HEK293 (cell line): ENCODE results near the gene THSD7A.

ENCODE experiments used
- ZNF121 ChIP-seq: fragments of 450-650 bp; formaldehyde crosslinking; IDR thresholded peaks from 2 replicates; pipeline ENCODE4 v1.5.1; 2016; ENCODE audit warnings: missing biosample characterization, missing genetic modification characterization
- ZNF514 ChIP-seq: fragments of 450-650 bp; formaldehyde crosslinking; IDR thresholded peaks from 2 replicates; pipeline ENCODE4 v1.5.1; 2016; ENCODE audit warnings: missing biosample characterization, missing genetic modification characterization
- ZSCAN16 ChIP-seq: fragments of 450-650 bp; formaldehyde crosslinking; IDR thresholded peaks from 2 replicates; pipeline ENCODE4 v1.5.1; 2016; ENCODE audit warnings: missing biosample characterization, missing genetic modification characterization
- TF ChIP-seq, protein P1 (sequence below): fragments of 450-650 bp; formaldehyde crosslinking; IDR thresholded peaks from 2 replicates; pipeline ENCODE4 v1.5.1; 2016; ENCODE audit warnings: missing biosample characterization, missing genetic modification characterization
- TF ChIP-seq, protein P2 (sequence below): fragments of 450-650 bp; formaldehyde crosslinking; IDR thresholded peaks from 2 replicates; pipeline ENCODE4 v1.5.1; 2016; ENCODE audit warnings: missing biosample characterization, missing genetic modification characterization, borderline replicate concordance
- TF ChIP-seq, protein P3 (sequence below): fragments of 450-650 bp; formaldehyde crosslinking; IDR thresholded peaks from 2 replicates; pipeline ENCODE4 v1.5.1; 2016; ENCODE audit warnings: missing biosample characterization, missing genetic modification characterization

DNA sequence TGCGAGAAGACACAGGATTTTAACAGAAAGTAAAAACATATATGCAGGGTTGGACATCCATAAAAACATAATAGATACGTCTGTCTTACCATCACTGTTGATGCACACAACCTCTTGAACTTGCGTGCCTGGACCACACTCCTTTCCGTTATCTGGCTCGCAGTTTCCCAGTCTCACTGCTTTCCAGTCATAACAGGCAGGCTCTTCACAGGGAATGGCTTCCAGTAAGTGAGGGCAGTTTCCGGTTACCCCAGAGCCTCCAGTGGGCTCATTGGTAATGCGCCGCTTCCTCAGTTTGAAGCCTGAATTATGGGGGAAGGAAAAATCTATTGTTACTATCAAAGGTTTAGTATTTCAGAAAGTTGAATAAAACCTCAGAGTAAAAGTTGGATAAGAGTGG lies 290.7 kb downstream of the THSD7A start:
- TF ChIP-seq, protein P1, sequence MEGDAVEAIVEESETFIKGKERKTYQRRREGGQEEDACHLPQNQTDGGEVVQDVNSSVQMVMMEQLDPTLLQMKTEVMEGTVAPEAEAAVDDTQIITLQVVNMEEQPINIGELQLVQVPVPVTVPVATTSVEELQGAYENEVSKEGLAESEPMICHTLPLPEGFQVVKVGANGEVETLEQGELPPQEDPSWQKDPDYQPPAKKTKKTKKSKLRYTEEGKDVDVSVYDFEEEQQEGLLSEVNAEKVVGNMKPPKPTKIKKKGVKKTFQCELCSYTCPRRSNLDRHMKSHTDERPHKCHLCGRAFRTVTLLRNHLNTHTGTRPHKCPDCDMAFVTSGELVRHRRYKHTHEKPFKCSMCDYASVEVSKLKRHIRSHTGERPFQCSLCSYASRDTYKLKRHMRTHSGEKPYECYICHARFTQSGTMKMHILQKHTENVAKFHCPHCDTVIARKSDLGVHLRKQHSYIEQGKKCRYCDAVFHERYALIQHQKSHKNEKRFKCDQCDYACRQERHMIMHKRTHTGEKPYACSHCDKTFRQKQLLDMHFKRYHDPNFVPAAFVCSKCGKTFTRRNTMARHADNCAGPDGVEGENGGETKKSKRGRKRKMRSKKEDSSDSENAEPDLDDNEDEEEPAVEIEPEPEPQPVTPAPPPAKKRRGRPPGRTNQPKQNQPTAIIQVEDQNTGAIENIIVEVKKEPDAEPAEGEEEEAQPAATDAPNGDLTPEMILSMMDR, result no peak
- TF ChIP-seq, protein P2, sequence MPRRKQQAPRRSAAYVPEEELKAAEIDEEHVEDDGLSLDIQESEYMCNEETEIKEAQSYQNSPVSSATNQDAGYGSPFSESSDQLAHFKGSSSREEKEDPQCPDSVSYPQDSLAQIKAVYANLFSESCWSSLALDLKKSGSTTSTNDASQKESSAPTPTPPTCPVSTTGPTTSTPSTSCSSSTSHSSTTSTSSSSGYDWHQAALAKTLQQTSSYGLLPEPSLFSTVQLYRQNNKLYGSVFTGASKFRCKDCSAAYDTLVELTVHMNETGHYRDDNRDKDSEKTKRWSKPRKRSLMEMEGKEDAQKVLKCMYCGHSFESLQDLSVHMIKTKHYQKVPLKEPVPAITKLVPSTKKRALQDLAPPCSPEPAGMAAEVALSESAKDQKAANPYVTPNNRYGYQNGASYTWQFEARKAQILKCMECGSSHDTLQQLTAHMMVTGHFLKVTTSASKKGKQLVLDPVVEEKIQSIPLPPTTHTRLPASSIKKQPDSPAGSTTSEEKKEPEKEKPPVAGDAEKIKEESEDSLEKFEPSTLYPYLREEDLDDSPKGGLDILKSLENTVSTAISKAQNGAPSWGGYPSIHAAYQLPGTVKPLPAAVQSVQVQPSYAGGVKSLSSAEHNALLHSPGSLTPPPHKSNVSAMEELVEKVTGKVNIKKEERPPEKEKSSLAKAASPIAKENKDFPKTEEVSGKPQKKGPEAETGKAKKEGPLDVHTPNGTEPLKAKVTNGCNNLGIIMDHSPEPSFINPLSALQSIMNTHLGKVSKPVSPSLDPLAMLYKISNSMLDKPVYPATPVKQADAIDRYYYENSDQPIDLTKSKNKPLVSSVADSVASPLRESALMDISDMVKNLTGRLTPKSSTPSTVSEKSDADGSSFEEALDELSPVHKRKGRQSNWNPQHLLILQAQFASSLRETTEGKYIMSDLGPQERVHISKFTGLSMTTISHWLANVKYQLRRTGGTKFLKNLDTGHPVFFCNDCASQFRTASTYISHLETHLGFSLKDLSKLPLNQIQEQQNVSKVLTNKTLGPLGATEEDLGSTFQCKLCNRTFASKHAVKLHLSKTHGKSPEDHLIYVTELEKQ (tag by site-specific recombination), result no peak
- TF ChIP-seq ZNF121 (tag by site-specific recombination), result no peak
- TF ChIP-seq, protein P3, sequence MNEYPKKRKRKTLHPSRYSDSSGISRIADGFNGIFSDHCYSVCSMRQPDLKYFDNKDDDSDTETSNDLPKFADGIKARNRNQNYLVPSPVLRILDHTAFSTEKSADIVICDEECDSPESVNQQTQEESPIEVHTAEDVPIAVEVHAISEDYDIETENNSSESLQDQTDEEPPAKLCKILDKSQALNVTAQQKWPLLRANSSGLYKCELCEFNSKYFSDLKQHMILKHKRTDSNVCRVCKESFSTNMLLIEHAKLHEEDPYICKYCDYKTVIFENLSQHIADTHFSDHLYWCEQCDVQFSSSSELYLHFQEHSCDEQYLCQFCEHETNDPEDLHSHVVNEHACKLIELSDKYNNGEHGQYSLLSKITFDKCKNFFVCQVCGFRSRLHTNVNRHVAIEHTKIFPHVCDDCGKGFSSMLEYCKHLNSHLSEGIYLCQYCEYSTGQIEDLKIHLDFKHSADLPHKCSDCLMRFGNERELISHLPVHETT, result no peak
- no peak for TF ChIP-seq ZSCAN16 (tag by site-specific recombination)
- TF ChIP-seq ZNF514, result no peak
